NK-92 treated with Interleukin-12 subunit alpha and Interleukin-12 subunit beta, amount 100 ng/mL, for 24 hours (cell line): ENCODE measurements around the gene KIF3C.
A peak's percentile ranks its signal among the peaks of the same experiment; 100 is the strongest.
"Not testable (repeated sequence)": the region's sequence is repeated elsewhere in the genome, so short reads cannot be mapped to it uniquely, and the experiment has no call there.

Experiments used
- DNase-seq: peaks from one replicate; lab custom pipeline; 2025; lab: John Stamatoyannopoulos, UW

KIF3C gene

DNA sequence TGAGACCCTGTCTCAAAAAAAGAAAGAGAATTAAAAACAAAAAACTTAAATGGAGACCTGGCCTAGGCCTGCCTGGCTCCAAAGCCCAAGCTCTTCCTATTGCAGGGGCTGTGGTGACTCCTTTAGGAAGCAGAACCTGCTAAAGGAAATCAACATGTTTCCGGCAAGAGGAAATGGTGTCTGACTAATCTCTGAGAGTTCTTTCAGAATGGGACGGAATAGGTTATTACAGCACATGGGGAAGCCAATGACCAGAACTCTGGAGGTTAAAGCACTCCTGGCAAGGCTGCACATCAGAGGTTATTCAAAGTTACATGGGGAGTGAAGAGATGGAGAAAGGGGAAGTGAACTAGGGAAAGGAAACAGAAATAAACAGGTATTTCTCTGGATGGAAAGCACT lies 21.4 kb downstream of the KIF3C start:
- no peak for DNase-seq

DNA sequence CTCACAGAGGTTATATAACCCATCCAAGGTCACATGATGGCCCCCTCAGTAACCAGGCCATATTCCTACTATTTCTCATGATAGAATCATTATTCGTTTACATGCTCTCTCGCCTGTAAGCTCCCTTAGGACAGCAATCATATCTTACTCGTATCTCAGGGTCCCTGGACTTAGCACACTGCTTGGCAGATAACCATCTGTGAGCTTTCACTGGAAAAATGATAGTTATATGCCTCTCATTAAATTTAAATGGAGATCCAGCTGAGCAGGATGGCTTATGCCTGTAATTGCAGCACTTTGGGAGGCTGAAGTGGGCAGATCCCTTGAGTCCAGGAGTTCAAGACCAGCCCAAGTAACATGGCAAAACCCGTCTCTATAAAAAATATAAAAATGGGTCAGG lies 21.9 kb downstream of the KIF3C start:
- DNase-seq = no peak

DNA sequence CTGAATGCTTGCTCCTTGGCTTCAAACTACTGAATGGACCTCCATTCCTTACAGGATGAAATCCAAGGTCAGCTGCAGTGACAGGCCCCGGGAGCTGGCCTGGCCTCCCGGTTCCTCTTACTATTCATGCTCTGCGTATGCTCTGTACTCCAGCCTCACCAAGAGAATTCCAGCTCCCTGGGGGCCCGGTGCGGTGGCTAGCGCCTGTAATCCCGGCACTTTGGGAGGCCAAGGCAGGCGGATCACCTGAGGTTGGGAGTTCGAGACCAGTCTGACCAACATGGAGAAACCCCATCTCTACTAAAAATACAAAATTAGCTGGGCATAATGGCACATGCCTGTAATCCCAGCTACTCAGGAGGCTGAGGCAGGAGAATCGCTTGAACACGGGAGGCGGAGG lies 23.7 kb downstream of the KIF3C start:
- DNase-seq = not testable (repeated sequence)

DNA sequence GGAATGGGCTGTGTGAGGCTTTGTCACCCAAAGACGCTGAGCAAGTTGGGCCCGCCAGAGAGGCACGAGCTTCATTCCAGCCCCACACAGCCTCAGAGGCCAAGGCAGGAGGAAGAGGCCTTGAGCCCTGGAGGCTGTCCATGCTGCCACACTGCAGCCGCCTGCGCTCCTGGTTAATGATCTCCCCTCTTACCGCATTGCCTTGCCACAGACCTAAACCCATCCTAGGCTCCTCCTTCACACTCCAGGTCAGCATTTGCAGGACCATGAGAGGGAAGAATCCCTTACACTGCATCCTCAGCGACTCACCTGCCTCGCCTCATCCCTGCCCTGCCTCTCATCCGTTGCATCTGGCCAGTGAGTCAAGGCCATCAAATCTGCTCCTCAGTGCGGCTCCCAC lies 24.6 kb downstream of the KIF3C start:
- DNase-seq = no peak

DNA sequence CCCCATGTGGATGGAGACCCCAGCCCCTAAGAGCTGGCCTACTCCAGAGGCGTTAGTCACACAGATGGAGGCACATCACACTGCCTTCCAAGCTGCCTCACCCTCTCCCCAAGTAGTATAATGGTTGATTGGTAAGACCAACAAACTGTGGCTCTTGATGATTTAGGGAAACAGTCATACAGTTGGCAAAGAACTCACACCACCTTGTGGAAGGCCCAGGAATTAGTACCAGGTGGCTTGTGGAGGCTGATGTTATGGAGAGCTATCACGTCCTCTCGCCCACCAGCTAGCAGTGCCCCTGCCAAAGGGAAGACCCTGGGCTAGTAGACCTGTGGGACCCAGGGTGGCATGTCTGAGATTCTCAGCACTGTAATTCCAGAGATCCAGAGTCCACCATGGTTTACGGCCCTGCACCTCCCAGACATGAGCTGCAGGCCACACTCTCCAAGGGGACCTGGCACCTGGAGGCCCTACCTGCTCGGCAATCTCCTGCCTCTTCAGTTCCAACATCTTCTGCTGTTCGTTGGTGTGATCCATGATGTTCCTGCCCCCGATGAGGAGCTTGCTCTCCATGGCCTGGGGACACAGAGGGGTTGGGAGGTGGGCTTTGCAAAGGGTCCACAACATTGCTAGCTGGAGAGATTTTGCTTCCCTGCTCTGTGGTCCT lies 26.3 kb downstream of the KIF3C start:
- no peak for DNase-seq

DNA sequence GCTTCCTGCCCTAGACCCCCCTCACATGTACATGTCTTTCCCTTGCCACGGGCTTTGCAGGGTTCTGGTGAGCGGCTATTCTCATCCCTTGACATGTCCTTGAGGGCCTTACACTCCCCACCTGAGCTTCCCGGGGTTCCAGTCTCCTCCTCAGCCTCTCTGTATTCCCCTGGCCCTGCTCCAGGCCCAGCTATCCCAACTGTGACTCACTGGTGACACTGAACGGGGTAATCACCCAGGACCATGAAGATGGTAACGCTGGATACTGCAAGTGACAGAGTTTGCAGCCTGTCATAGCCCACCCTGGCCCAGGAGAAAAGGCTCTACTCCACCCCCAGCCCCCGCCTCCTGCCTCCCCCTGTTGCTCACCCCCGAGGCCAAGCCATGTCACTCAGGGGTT lies 27.3 kb downstream of the KIF3C start:
- no peak for DNase-seq

DNA sequence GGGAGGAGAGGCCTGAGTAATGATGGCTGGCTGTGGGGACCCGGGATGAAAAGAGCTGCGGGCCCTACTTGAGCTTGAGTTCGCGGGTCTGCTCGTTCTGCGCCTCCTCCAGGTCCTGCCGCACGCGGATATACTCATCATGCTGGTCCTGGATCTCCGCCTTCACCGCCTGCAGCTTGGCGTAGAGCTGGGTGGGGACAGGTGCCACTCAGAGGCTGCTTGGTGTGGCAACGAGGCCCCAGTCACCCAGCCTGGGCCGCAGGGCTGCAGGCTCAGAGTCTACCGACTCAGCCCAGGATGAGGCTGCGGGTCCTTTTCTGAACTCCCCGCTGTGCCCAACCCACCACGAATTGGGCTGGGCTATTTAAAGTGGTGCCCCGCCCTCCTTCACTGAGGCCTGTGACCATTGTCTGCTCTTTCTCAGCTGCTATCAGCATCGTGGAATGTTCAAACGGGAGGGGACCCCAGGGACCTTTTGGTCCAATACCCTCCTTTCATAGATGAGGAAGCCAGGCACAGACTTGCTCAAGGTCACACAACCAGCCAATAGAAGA lies 28.0 kb downstream of the KIF3C start:
- no peak for DNase-seq

DNA sequence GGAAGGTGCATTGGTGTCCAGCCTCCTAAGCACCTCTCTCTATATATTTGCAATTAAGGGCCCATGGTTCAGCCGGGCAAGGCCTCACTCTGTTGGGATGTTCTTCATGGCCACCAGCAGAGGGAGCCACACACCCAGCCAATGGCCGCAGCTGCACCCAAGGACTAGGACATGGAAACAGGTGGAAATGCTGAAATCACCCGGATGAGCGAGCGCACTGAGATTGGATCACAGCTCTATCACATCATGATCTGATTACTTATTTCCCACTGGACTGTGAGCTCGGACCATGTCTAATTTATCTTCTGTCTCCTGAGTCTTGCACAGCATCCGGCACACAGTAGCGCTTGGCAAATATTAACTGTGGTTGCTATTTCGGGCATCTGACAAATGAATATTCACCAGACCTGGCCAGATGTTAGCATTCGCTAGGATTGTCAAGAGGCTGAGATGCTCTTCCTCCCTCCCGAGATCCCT lies 31.2 kb downstream of the KIF3C start:
- DNase-seq = peak; percentile 40

DNA sequence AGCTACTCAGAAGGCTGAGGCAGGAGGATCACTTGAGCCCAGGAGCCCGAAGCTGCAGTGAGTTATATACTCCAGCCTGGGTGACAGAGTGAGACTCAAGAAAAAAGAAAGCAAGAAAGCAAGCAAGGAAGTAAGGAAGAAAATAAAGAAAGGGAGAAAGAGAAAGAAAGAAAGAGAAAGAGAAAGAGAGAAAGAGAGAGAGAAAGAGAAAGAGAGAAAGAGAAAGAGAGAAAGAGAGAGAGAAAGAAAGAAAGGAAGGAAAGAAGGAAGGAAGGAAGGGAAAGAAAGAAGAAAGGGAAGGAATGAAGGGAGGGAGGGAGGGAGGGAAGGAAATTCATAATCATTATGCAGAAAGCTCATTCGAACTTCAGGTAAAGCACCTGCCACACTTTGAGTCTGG lies 33.9 kb downstream of the KIF3C start:
- DNase-seq = no peak

DNA sequence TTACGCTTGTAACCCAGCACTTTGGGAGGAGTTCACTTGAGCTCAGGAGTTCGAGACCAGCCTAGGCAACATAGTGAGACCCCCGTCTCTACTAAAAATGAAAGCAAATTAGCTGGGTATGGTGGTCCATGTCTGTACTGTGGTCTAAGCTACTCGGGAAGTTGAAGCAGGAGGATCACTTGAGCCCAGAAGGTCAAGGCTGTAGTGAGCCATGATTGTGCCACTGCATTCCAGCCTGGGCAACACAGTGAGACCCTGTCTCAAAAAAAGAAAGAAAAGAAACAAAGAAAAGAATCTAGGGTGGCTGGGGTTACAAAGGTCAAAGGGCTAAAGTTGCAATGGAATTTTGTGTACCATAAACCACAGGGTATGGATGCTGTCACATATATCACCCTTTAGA lies 41.3 kb downstream of the KIF3C start:
- DNase-seq = no peak

DNA sequence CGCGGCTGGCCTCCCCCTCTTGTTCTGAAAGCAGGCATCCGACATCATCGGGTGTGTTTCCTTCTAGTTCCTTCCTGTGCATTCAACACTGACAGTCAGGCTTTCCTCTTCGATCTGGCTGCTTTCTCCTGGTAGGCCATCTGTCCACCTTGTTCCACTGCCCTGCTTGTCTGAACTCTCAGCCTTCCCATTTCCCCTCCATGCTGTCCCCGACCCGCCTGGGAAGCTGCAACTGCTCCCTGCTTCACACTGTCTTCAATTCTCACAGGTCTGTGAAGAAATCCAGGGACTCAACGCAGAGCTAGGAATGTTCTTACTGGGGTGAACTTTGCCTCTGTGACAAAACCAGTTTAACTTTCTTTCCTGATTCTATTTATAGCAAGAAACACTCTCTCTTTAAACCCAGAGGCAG lies 43.0 kb downstream of the KIF3C start:
- no peak for DNase-seq

DNA sequence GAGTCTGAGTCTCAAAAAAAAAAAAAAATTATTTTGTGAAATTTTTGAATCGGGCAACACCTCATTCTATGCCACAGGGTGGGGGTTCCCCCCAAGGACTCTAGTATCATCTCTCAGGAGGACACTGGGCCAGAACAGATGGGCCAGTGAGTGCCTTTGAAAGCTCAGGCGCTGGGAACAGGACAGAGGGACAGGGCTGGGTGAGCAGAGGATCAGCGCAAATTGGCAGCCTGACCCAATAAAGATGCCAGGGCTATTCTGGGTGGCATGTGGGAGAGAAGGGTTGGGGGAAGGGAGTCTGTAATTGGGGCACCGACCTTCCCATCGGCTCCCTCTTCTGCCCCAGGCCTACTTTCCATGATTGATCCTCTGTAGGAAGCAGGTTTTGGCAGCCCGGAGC lies 44.0 kb downstream of the KIF3C start:
- DNase-seq = no peak

DNA sequence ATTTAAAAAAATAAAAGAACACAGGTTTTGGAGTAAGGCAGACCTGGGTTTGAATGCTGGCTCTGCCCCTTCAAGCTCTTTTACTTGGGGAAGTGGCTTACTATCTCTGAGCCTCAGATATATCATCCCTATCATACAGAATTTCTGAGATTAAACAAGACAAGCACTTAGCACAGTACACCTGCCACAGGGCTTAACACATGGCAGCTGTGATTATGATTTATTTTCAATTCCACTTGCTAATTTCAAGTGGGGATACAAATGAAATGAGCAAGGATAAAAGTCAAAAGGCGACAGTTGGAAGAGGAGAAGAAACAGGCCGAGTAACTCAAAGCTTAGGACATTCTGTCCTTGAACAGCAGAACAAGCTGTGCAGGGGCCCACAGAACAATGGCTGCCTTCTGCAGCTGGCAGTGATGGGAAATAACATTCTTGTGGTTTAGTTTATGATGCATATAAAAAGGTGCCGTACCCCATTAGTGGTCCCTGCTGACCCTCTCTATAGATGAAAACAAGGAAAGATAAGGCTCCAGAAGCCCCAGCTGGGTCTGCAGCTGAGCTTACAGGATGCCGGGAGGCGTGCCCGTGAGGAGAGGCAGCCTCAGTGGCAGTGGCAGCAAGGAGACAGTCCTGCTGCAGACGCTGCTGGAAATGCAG lies 45.3 kb downstream of the KIF3C start:
- no peak for DNase-seq

DNA sequence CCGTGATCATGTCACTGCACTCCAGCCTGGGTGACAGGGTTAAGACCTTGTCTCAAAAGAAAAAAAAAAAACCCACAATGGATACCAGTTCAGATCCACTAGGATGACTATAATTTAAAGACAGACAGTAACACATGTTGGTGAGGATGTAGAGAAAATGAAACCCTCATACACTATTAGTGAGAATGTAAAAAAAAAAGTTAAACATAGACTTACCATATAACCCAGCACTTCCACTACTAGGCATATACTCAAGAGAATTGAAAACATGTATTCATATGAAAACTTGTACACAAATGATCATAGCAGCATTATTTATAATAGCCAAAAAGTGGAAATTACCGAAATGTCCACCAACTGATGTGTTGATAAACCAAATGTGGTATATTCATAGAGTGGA lies 48.7 kb downstream of the KIF3C start:
- no peak for DNase-seq

DNA sequence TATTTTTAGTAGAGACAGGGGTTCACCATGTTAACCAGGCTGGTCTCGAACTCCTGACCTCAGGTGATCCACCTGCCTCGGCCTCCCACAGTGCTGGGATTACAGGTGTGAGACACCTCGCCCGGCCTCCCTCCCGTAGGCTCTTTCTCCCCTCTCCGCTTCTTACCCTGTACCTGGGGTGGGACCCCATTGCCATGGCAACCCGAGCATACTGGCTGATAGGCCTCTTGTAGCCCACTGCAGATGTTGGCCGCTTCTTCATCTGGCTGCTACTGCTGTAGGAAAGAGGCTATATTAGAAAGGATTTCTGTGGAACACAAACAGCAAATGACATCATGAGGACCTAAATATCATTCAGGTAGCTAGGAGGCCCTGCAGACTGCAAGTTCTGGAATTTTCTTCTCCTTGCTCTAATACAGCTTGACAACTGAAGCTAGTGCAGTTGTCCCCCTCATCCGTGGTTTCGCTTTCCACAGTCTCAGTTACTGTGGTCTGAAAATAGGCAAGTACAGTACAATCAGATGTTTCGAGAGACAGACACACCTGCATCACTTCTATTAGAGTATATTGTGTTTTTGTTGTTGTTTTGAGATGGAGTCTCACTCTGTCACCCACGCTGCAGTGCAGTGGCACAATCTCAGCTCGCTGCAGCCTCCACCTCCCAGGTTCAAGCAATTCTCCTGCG lies 52.4 kb downstream of the KIF3C start:
- no peak for DNase-seq

DNA sequence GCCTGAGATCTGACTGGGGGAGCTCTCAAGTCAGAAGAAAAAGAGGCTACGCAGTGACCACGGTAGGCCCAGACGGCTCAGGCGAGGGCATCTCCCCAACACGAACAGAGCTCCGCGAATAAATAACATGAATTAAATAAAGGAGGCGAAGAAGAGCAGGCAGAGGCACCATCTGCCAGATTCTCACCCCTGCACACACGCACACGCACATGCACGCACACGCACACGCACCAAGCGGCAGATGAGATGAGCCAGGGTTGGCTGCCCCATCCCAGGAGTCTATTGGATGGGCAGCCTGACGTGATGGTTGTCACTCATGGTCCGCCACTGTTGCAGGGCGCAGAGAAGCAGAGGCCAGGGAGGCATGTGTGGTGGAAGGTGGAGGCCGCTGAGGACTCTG lies 53.6 kb downstream of the KIF3C start:
- DNase-seq = no peak

DNA sequence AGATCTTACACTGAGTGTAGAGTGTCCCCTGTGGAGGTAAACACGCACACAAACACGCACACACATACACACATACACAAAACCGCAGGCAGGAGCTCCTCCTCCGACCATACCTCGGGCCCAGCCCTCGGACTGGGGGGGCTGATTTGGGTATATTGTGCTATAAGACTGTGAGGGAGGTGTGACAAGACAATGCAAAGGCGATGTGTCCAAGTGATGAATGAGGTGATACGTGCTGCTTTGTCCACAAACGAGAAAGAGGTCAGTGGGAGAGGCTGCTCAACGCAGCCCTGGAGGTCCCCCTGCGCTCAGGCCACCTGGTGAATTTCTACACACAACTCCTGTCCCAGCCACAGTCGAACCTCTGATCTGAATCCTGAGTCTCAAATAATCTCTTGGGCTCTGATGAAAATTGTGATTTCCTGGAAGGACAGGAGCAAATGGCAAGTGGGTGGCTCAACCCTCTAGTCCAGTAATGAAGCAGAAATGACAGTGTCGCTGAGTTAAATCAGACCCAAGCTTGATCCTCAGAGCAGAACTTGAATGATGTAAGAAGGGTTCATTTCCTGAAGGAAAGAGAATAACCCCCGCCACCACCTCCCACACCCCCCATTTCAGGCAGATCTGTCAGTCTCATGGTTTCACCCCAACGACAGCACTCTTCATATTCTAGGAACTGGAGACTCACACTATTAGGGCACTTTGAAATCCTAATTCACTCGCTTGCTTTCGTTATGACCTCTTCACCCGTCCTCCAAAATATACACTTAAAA lies 55.1 kb downstream of the KIF3C start:
- DNase-seq = no peak

DNA sequence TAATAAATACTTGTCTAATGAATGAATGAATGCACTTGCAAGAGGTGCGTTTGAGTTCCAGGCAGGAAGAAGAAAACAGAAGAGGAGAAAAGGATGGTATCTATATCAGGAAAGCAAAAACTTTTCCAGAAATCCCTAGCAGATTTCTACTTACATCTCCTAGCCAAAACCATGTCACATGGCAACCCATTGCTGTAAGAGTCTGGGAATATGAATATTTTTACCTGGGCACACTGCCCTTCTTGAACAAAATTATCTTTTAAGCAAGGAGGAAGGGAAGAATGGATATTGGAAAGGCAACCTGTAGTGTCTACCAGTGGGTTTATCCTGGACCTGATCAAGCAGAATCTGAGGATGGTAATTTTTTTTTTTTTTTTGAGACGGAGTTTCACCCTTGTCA lies 59.8 kb downstream of the KIF3C start:
- DNase-seq = no peak

DNA sequence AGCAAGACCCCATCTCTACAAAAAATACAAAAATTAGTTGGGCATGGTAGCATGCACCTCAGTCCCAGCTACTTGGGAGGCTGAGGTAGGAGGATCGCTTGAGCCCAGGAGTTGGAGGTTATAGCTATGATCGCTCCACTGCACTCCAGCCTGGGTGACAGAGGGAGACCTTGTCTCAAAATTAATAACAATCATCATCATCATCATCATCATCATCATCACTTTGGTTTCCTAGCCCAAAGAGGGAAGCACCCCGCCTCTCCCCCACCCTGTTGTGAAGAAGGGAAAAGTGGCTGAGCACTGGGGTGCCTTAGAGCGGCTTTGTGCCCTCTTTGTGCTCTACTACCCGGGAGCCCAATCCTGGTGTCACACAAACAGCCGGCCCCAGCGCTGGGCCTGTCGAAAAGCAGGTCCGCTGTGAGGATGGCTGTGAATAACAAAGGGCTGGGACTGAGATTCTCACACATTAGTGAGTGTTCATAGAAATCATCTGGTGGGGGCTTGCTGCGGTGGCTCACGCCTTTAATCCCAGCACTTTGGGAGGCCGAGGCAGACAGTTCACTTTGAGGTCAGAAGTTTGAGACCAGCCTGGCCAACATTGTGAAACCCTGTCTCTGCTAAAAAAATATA lies 61.4 kb downstream of the KIF3C start:
- no peak for DNase-seq

DNA sequence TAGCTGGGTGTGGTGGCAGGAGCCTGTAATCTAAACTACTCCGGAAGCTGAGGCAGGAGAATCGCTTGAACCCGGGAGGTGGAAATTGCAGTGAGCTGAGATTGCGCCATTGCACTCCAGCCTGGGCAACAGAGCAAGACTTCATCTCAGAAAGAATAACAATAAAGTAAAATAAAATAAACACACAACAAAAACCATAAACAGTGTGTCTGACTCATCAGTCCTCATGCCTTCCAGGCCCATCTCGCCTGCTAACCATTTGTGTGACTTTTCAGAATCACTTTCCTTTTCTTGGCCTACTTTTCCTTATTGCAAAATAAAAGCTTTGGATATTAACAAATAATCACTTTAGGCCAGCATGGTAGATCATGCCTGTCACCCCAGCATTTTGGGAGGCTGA lies 62.0 kb downstream of the KIF3C start:
- no peak for DNase-seq

DNA sequence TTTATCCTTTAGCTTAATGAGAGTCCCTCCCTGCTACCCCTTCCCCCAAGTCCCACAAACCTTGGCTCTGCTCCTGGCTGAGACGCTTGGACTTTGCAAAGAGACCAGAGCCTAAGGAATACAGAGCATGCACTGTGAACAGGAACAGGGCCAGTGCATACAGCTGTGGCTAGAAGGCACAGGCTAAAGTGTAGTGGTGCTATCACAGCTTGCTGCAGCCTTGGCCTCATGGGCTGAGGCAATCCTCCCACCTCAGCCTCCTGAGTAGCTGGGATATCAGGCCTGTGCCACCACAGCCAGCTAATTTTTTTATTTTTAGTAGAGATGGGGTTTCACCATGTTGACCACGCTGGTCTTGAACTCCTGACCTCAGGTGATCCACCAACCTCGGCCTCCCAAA lies 64.5 kb downstream of the KIF3C start:
- DNase-seq = no peak

DNA sequence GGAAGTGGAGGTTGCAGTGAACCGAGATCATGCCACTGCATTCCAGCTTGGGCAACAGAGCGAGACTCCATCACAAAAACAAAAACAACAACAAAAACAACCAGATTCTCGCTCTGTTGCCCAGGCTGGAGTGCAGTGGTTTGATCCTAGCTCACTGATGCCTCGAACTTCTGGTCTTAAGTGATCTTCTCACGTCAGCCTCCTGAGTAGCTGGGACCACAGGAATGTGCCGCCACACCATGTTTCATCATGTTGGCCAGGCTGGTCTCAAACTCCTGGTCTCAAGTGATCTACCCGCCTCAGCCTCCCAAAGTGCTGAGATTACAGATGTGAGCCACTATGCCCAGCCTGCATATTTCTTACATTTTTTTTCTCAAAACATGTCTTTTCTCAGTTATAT lies 64.9 kb downstream of the KIF3C start:
- not testable (repeated sequence) for DNase-seq
